A549 (cell line): ENCODE measurements around the gene MRPL20. TPM values are rescaled to one million over a fixed set of nuclear protein-coding genes. Genes with fewer than 3 reads are reported as not detected.

Source experiments
- ATAC-seq, 2 experiments: fragments of 200-7000 bp in 1 of 2; fragments of >200 bp in 1 of 2; cut with Nextera tagmentation in 1 of 2; cut with Tn5 transposase in 1 of 2; 3 replicates each; pipeline versions ENCODE4 v1.8.0 to v1.9.1; 2018 to 2020; ENCODE audit warnings: mild to moderate bottlenecking in 1 of 2, moderate library complexity in 1 of 2
- CTCF ChIA-PET: fragments of 300-600 bp; sonication (Branson Sonifier 250); formaldehyde crosslinking; extraction: SDS; loops from one replicate; lab custom pipeline; 2021; ENCODE audit warnings: antibody characterized with exemption, inconsistent platforms; lab: Yijun Ruan, JAX
- POLR2A ChIA-PET: fragments of 350-600 bp; formaldehyde crosslinking; extraction: SDS; loops from one replicate; lab custom pipeline; 2021; ENCODE audit warnings: antibody characterized with exemption, inconsistent platforms; lab: Yijun Ruan, JAX
- DNase-seq, 2 experiments: peaks; one replicate each; pipeline versions ENCODE4 v3.0.0 to v3.0.0-alpha.2; 2011 to 2016; ENCODE audit warnings: low read depth in 1 of 2, low spot score in 1 of 2
- FAIRE-seq: peaks from 2 replicates; lab custom pipeline; 2011; peaks lifted over from hg19 to GRCh38; lab: Jason Lieb, UNC
- H3K27ac ChIP-seq, 2 experiments: fragments of >200 bp; sonication (Bioruptor Twin); formaldehyde crosslinking; 3 replicates each; pipeline ENCODE4 v1.5.1; 2016 to 2017
- H3K4me1 ChIP-seq: fragments of >200 bp; sonication (Bioruptor Twin); formaldehyde crosslinking; 3 replicates; pipeline ENCODE4 v1.6.1; 2016
- H3K4me2 ChIP-seq: fragments of >200 bp; sonication (Bioruptor Twin); formaldehyde crosslinking; 3 replicates; pipeline ENCODE4 v1.6.1; 2016
- H3K4me3 ChIP-seq: fragments of >200 bp; sonication (Bioruptor Twin); formaldehyde crosslinking; 3 replicates; pipeline ENCODE4 v1.5.1; 2016
- H3K9me3 ChIP-seq: fragments of >200 bp; sonication (Bioruptor Twin); formaldehyde crosslinking; 3 replicates; pipeline ENCODE4 v1.6.1; 2016
- ATOH8 ChIP-seq: fragments of 250-450 bp; sonication (Bioruptor Pico); IDR thresholded peaks from 2 replicates; pipeline ENCODE4 v1.5.0; 2020; ENCODE audit warnings: low read depth, mild to moderate bottlenecking, moderate library complexity
- ELK1 ChIP-seq: fragments of 150-350 bp; IDR thresholded peaks from 2 replicates; pipeline ENCODE4 v1.6.1; 2014; ENCODE audit warnings: low read depth, mild to moderate bottlenecking, low read length
- EP300 ChIP-seq, 2 experiments: fragments of >200 bp; sonication (Bioruptor Twin); formaldehyde crosslinking; IDR thresholded peaks; 2 replicates in 1 of 2; 3 replicates in 1 of 2; pipeline ENCODE4 v1.6.1; 2016 to 2017
- FOSL2 ChIP-seq, 2 experiments: fragments of 450-650 bp in 1 of 2; fragments of >200 bp in 1 of 2; sonication (Bioruptor Twin) in 1 of 2; formaldehyde crosslinking; IDR thresholded peaks; 2 replicates each; pipeline versions ENCODE4 v1.5.0 to v1.6.1; 2016 to 2020; ENCODE audit warnings: mild to moderate bottlenecking in 1 of 2, moderate library complexity in 1 of 2
- GATA3 ChIP-seq: IDR thresholded peaks from 2 replicates; pipeline ENCODE4 v1.6.1; 2012; ENCODE audit warnings: borderline replicate concordance
- HES2 ChIP-seq: fragments of >200 bp; sonication (Bioruptor Twin); formaldehyde crosslinking; IDR thresholded peaks from 2 replicates; pipeline ENCODE4 v1.6.1; 2016
- HMGXB4 ChIP-seq: fragments of 250-450 bp; sonication (Bioruptor Pico); IDR thresholded peaks from 2 replicates; pipeline ENCODE4 v1.5.0; 2021; ENCODE audit warnings: mild to moderate bottlenecking, moderate library complexity, borderline replicate concordance
- JUN ChIP-seq, 2 experiments: fragments of >200 bp; sonication (Bioruptor Twin); formaldehyde crosslinking; IDR thresholded peaks; 2 replicates in 1 of 2; 3 replicates in 1 of 2; pipeline ENCODE4 v1.6.1; 2016 to 2017
- KDM5A ChIP-seq: fragments of 200-600 bp; sonication (generic); IDR thresholded peaks from 2 replicates; pipeline ENCODE4 v1.6.1; 2016; ENCODE audit warnings: antibody characterized with exemption, mild to moderate bottlenecking
- MAX ChIP-seq: IDR thresholded peaks from 2 replicates; pipeline ENCODE4 v1.6.1; 2012
- NR3C1 ChIP-seq: fragments of >200 bp; sonication (Bioruptor Twin); formaldehyde crosslinking; IDR thresholded peaks from 3 replicates; pipeline ENCODE4 v1.6.1; 2017
- POLR2A ChIP-seq: IDR thresholded peaks from 2 replicates; pipeline ENCODE4 v1.6.1; 2012; ENCODE audit warnings: mild to moderate bottlenecking, low read length
- POLR2AphosphoS2 ChIP-seq: conservative IDR thresholded peaks from 2 replicates; pipeline ENCODE4 v1.6.1; 2012; ENCODE audit warnings: low read length, improper control_type of control experiment, inconsistent platforms
- REST ChIP-seq: fragments of 200-600 bp; sonication (generic); IDR thresholded peaks from 2 replicates; pipeline ENCODE4 v1.6.1; 2016; ENCODE audit warnings: antibody characterized with exemption, mild to moderate bottlenecking, moderate library complexity
- RFX5 ChIP-seq: fragments of 450-650 bp; IDR thresholded peaks from 2 replicates; pipeline ENCODE4 v1.7.1; 2014; ENCODE audit warnings: antibody characterized with exemption, mild to moderate bottlenecking, moderate library complexity
- RNF2 ChIP-seq: fragments of 200-600 bp; sonication (generic); IDR thresholded peaks from 2 replicates; pipeline ENCODE4 v1.6.1; 2016; ENCODE audit warnings: low read depth, mild to moderate bottlenecking, antibody characterized with exemption, moderate library complexity, borderline replicate concordance
- SREBF2 ChIP-seq: fragments of 450-650 bp; IDR thresholded peaks from 2 replicates; pipeline ENCODE4 v1.6.1; 2014; ENCODE audit warnings: mild to moderate bottlenecking, moderate library complexity
- TP53 ChIP-seq: fragments of 250-450 bp; sonication (Bioruptor Pico); IDR thresholded peaks from 2 replicates; pipeline ENCODE4 v1.5.0; 2021; ENCODE audit warnings: mild to moderate bottlenecking, moderate library complexity
- ZFP36 ChIP-seq: fragments of 450-650 bp; IDR thresholded peaks from 2 replicates; pipeline ENCODE4 v1.6.1; 2014; ENCODE audit warnings: borderline replicate concordance; ENCODE audit not compliant: partially characterized antibody
- WGBS: methylation state at CpG from one replicate; pipeline ENCODE4 v1.1.6; 2017; ENCODE audit errors: missing lambda C conversion rate; 5-methylcytosine and 5-hydroxymethylcytosine counted together
- polyA plus RNA-seq, 4 experiments: library from polyadenylated mRNA; depleted of rRNA in 3 of 4; stranded (reverse); fragments of >200 nt; fragmentation: RNase III in 1 of 4; extraction: RNeasy Plus Mini Kit Qiagen cat#74134 plus additional on column Dnase treatment in 1 of 4; gene quantifications; 2 replicates in 3 of 4; 3 replicates in 1 of 4; pipeline ENCODE4 v1.2.3, GENCODE V29; 2011 to 2017

The MRPL20 gene
- polyA plus RNA-seq, 2 of the 4 experiments (the other 2 are of a cell fraction), result 158 to 163 TPM

GRCh38 chr1:1435106-1435903, 28.2 kb upstream of the MRPL20 start, which contains the start of gene VWA1:
TSS of gene VWA1 (plus strand) at chr1:1435690. CDS start at chr1:1435749, 59 bp downstream.
- Histone ChIP-seq H3K27ac (peak within 1 kb of the TSS; percentile 74 to 94), H3K4me3 (peak within 1 kb of the TSS; percentile 67), H3K4me1 (peaks cover 53% of the 10 kb centered on the region), H3K9me3 (no peaks in the 10 kb centered on the region)
- DNase-seq, result peak in 1 of 2 experiments; percentile 48
- ChIA-PET POLR2A (no interaction called here), CTCF (interaction anchor here (0.8 to 4.2 kb wide), 2 partner anchors 11 to 70 kb away, joined by 3 to 16 read pairs; no protein-coding TSS in a partner anchor)
- no peak for TF ChIP-seq HES2
- TF ChIP-seq GATA3, result no peak
- TF ChIP-seq ZFP36, result no peak
- no peak for TF ChIP-seq ATOH8 (CRISPR knock-in tag)
- no peak for TF ChIP-seq FOSL2 (IDR thresholded peaks at IDR 0.05)
- no peak for TF ChIP-seq FOSL2 (CRISPR knock-in tag; IDR thresholded peaks at IDR 0.05)
- TF ChIP-seq SREBF2, result no peak
- TF ChIP-seq MAX, result 0 out of 2 replicates have a peak, but pooled peaks have one; percentile 15
- TF ChIP-seq HMGXB4 (CRISPR knock-in tag), result no peak
- TF ChIP-seq JUN (IDR thresholded peaks at IDR 0.05), result 0 out of 5 replicates have a peak, but pooled peaks of 1 of the 2 experiments have one; percentile 38
- TF ChIP-seq EP300 (IDR thresholded peaks at IDR 0.05), result no peak
- no peak for TF ChIP-seq NR3C1
- TF ChIP-seq RNF2, result no peak
- no peak for TF ChIP-seq ELK1
- no peak for TF ChIP-seq KDM5A
- peak; percentile 41 for TF ChIP-seq POLR2A
- TF ChIP-seq RFX5, result no peak
- no peak for TF ChIP-seq POLR2AphosphoS2
- no peak for TF ChIP-seq REST
- no peak for TF ChIP-seq TP53 (CRISPR knock-in tag)
- TF ChIP-seq, all 56 proteins: peak for 3
- peak within 1 kb of the TSS; percentile 98 for H3K4me2 ChIP-seq
- FAIRE-seq, result no peak
- WGBS, result 39% methylated on average over 21 of the region's 89 CpGs
- ATAC-seq, result peak; percentile 39 to 40
